Hepatocyte (in vitro differentiated cells): ENCODE measurements around the gene ZDHHC14. TPM values are rescaled to one million over a fixed set of nuclear protein-coding genes. Genes with fewer than 3 reads are reported as not detected.

Experiments
- DNase-seq: peaks from one replicate; pipeline ENCODE4 v3.0.0-alpha.2; 2016; ENCODE audit warnings: low spot score
- H2AFZ ChIP-seq: fragments of 200-600 bp; sonication (generic); 2 replicates; pipeline ENCODE4 v1.6.0; 2016; ENCODE audit warnings: antibody characterized with exemption, mild to moderate bottlenecking
- H3K27ac ChIP-seq: fragments of 200-600 bp; sonication (generic); 2 replicates; pipeline ENCODE4 v1.5.1; 2016; ENCODE audit warnings: mild to moderate bottlenecking
- H3K27me3 ChIP-seq: fragments of 200-600 bp; sonication (generic); 2 replicates; pipeline ENCODE4 v1.6.1; 2016
- H3K36me3 ChIP-seq: fragments of 200-600 bp; sonication (generic); replicated peaks from 2 replicates; pipeline ENCODE4 v1.5.1; 2016; ENCODE audit warnings: low read depth; ENCODE audit not compliant: insufficient read depth
- H3K4me1 ChIP-seq: fragments of 200-600 bp; sonication (generic); 2 replicates; pipeline ENCODE4 v1.5.1; 2016; ENCODE audit warnings: mild to moderate bottlenecking, moderate library complexity; ENCODE audit not compliant: insufficient read depth
- H3K4me2 ChIP-seq: fragments of 200-600 bp; sonication (generic); 2 replicates; pipeline ENCODE4 v1.6.0; 2016
- H3K4me3 ChIP-seq: fragments of 200-600 bp; sonication (generic); 2 replicates; pipeline ENCODE4 v1.5.1; 2016; ENCODE audit warnings: mild to moderate bottlenecking
- H3K79me2 ChIP-seq: fragments of 200-600 bp; sonication (generic); 2 replicates; pipeline ENCODE4 v1.6.0; 2017; ENCODE audit warnings: mild to moderate bottlenecking
- H3K9me2 ChIP-seq: fragments of 200-600 bp; sonication (generic); replicated peaks from 2 replicates; pipeline ENCODE4 v1.6.0; 2017; ENCODE audit warnings: mild to moderate bottlenecking; ENCODE audit not compliant: insufficient read depth
- H3K9me3 ChIP-seq: fragments of 200-600 bp; sonication (generic); 2 replicates; pipeline ENCODE4 v1.5.1; 2016; ENCODE audit warnings: low read depth, mild to moderate bottlenecking
- H4K20me1 ChIP-seq: fragments of 200-600 bp; sonication (generic); 2 replicates; pipeline ENCODE4 v1.6.0; 2016; ENCODE audit warnings: mild to moderate bottlenecking; ENCODE audit not compliant: insufficient read depth, poor library complexity, severe bottlenecking
- EZH2 ChIP-seq: fragments of 200-600 bp; sonication (generic); IDR thresholded peaks from 2 replicates; pipeline ENCODE4 v1.6.1; 2016; ENCODE audit warnings: antibody characterized with exemption, mild to moderate bottlenecking, borderline replicate concordance
- EZH2phosphoT487 ChIP-seq: fragments of 200-600 bp; sonication (generic); IDR thresholded peaks from one replicate; pipeline ENCODE4 v1.6.1; 2018; ENCODE audit warnings: antibody characterized with exemption, mild to moderate bottlenecking, low read depth, moderate library complexity; ENCODE audit not compliant: unreplicated experiment, severe bottlenecking
- WGBS: methylation state at CpG from one replicate; pipeline ENCODE4 v1.1.6; 2016; ENCODE audit warnings: low lambda C conversion rate; ENCODE audit errors: missing lambda C conversion rate; 5-methylcytosine and 5-hydroxymethylcytosine counted together
- polyA plus RNA-seq: library from polyadenylated mRNA; unstranded; fragments of >200 nt; fragmentation: Nextera tagmentation; extraction: Ambion mirVana; gene quantifications from 2 replicates; pipeline ENCODE4 v1.2.1, GENCODE V29; 2016
- total RNA-seq: library from RNA; depleted of rRNA; stranded (reverse); fragments of >200 nt; gene quantifications from 2 replicates; pipeline ENCODE4 v1.2.3, GENCODE V29; 2014
- TF ChIP-seq, protein P1 (sequence below): fragments of 200-600 bp; sonication (generic); IDR thresholded peaks from 2 replicates; pipeline ENCODE4 v1.5.1; 2016; ENCODE audit warnings: antibody characterized with exemption, mild to moderate bottlenecking; ENCODE audit not compliant: poor library complexity

ZDHHC14 gene
- total and polyA plus RNA-seq, 2 experiments from 2014 or later: 11.8 to 25.2 TPM

DNA sequence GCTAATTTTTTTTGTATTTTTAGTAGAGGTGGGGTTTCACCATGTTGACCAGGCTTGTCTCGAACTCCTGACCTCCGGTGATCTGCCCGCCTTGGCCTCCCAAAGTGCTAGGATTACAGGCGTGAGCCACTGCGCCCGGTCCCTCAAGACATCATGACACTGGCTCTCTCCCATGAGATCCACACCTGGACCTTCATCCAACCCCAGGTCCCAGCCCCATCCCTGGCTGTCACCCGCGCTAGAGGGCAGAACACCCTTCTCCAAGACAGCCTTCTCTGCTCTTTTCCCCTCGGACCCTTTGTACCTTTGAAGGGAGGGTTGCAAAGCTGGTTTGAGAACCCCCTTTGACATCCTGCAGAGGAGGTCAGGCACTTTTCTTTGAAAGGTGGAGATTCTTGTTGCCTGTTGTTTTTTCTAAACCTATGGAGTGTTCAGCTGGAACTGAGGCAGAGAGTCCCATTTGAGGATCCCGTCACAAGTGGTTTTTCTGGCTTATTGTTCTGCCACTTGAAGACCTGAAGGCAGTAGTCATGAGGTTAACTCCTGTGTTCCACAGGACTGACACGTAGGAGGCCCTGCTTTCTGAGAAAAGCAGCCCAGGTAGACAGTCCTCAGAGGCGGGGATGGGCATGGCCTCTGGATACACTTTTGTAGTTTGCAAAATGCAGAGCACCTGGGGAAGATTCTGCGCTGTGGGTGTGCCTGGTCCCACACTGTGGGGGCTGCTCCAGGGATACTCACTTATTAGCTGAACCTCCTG, 270.9 kb downstream of the ZDHHC14 start:
- Histone ChIP-seq H3K27me3 (no peaks in the 10 kb centered on the region), H3K36me3 (no peaks in the 10 kb centered on the region), H3K9me3 (no peaks in the 10 kb centered on the region)

DNA sequence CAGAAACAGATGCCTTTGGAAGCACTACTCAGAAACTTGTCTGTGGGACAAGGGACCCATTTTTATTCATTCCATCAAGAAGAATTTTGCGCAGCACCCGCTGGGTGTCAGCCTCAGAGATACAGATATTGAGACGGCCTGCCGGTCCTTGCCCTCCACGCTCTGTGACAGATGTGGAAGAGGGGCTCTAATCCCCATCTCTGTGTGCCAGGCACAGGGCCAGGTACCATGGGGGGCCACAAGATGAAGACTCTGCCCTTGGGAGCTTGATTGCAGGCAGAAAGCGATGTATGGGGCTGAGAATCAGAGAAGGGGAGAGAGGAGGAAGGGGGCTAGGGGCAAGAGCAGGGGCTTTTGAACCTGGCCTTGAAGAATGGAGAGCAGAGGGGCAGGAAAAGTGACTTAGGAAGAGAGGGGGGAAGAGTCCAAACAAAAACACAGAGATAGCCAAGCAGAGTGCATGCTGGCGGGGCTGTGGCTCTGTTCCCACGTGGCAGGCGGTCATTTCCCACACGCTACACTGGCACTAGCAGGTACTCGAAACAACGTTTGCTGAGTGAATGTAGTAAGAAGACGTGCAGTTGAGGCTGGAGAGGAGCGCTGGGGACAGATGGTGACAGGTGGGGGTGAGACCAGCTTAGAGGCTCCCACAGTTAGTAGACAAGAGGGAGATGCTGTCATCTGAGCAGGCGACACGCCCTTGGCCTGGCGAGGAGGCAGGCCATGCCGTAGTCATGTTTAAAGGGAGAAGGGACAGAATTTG, 271.8 kb downstream of the ZDHHC14 start:
- Histone ChIP-seq H3K27me3 (no peaks in the 10 kb centered on the region), H4K20me1 (no peaks in the 10 kb centered on the region), H3K79me2 (no peaks in the 10 kb centered on the region), H2AFZ (no peak overlapping the region), H3K4me2 (no peak overlapping the region), H3K9me3 (no peaks in the 10 kb centered on the region), H3K9me2 (no peaks in the 10 kb centered on the region), H3K4me3 (no peak overlapping the region), H3K27ac (no peak overlapping the region), H3K4me1 (no peaks in the 10 kb centered on the region), H3K36me3 (no peaks in the 10 kb centered on the region)
- TF ChIP-seq EZH2phosphoT487 (no peak), EZH2 (no peak)
- TF ChIP-seq, protein P1, sequence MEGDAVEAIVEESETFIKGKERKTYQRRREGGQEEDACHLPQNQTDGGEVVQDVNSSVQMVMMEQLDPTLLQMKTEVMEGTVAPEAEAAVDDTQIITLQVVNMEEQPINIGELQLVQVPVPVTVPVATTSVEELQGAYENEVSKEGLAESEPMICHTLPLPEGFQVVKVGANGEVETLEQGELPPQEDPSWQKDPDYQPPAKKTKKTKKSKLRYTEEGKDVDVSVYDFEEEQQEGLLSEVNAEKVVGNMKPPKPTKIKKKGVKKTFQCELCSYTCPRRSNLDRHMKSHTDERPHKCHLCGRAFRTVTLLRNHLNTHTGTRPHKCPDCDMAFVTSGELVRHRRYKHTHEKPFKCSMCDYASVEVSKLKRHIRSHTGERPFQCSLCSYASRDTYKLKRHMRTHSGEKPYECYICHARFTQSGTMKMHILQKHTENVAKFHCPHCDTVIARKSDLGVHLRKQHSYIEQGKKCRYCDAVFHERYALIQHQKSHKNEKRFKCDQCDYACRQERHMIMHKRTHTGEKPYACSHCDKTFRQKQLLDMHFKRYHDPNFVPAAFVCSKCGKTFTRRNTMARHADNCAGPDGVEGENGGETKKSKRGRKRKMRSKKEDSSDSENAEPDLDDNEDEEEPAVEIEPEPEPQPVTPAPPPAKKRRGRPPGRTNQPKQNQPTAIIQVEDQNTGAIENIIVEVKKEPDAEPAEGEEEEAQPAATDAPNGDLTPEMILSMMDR: no peak
- WGBS: 91% methylated on average over 18 of the region's 18 CpGs
- no peak for DNase-seq

More for the DNA sequence above, 270.9 kb downstream of the ZDHHC14 start:
- no peaks in the 10 kb centered on the region for H3K9me2 ChIP-seq
- WGBS: 94% methylated on average over 13 of the region's 13 CpGs
- no peak for DNase-seq
- no peak for TF ChIP-seq EZH2phosphoT487
- H3K4me2 ChIP-seq: no peak overlapping the region
- H3K79me2 ChIP-seq: no peaks in the 10 kb centered on the region
- no peak overlapping the region for H2AFZ ChIP-seq
- H3K4me3 ChIP-seq: no peak overlapping the region
- H4K20me1 ChIP-seq: no peaks in the 10 kb centered on the region
- H3K4me1 ChIP-seq: no peaks in the 10 kb centered on the region
- no peak overlapping the region for H3K27ac ChIP-seq

DNA sequence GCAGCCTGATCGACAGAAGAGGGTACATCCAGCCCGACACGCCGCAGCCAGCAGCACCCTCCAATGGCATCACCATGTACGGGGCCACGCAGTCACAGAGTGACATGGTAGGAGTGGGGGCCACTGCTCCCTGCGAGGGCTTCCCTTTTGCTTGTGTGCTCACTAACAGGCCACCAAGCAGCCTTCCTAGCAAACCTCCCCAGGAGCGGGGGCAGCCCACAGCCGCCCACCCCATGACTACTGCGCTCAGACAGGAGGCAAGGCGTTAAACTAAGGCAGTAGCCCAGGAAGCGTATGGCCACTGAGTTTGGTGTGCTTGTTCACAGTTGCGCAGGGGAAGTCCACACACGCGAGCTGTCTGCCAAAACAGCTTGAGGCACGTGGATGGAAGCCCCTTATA, 272.5 kb downstream of the ZDHHC14 start:
- TF ChIP-seq, protein P1: no peak
- TF ChIP-seq EZH2 (no peak), EZH2phosphoT487 (no peak)
- Histone ChIP-seq H3K79me2 (no peaks in the 10 kb centered on the region), H3K4me3 (no peak overlapping the region), H3K9me2 (no peaks in the 10 kb centered on the region), H3K4me1 (no peaks in the 10 kb centered on the region), H3K36me3 (no peaks in the 10 kb centered on the region), H3K27ac (no peak overlapping the region), H4K20me1 (no peaks in the 10 kb centered on the region), H3K4me2 (no peak overlapping the region), H3K9me3 (no peaks in the 10 kb centered on the region), H2AFZ (no peak overlapping the region), H3K27me3 (no peaks in the 10 kb centered on the region)
- no peak for DNase-seq
- 90% methylated on average over 16 of the region's 16 CpGs for WGBS

DNA sequence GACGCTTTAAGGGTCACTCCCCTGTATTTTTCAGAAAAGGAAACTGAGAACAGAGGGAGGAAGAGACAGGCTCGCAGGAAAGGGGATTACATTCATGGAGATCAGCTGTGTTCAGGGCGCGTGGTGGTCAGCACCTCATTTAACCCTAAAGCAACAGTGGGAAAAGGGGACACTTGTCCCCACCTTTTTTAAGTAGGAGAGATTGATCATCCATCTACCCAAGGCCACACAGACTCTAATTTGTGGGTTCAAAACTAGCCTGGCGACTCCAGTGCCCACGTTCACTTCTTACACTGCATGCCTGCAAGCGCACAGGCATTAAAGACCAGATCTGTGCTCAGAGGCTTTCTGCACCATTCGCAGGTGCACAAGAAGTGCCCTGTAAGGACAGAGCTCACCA, 274.1 kb downstream of the ZDHHC14 start:
- no peak overlapping the region for H2AFZ ChIP-seq
- H3K4me2 ChIP-seq: no peak overlapping the region
- no peaks in the 10 kb centered on the region for H3K36me3 ChIP-seq
- TF ChIP-seq EZH2 (no peak), EZH2phosphoT487 (no peak)
- TF ChIP-seq, protein P1: no peak
- H3K9me2 ChIP-seq: no peaks in the 10 kb centered on the region
- H3K27me3 ChIP-seq: no peaks in the 10 kb centered on the region
- DNase-seq: no peak
- no peak overlapping the region for H3K4me3 ChIP-seq
- no peaks in the 10 kb centered on the region for H3K4me1 ChIP-seq
- 96% methylated on average over 8 of the region's 8 CpGs for WGBS
- H4K20me1 ChIP-seq: no peaks in the 10 kb centered on the region
- H3K27ac ChIP-seq: no peak overlapping the region
- H3K79me2 ChIP-seq: no peaks in the 10 kb centered on the region
- H3K9me3 ChIP-seq: no peaks in the 10 kb centered on the region
